Endothelial cell (in vitro differentiated cells): Measurements from ENCODE around the gene KCNN3. TPM values are rescaled to one million over a fixed set of nuclear protein-coding genes. Genes with fewer than 3 reads are reported as not detected.

Experiments
- DNase-seq: peaks from one replicate; pipeline ENCODE4 v3.0.0; 2021; ENCODE audit warnings: low spot score
- H3K27ac Mint-ChIP-seq: one replicate; pipeline ENCODE4 v1.8.0; 2021; ENCODE audit warnings: mixed read lengths, inconsistent platforms; ENCODE audit not compliant: unreplicated experiment
- H3K27me3 Mint-ChIP-seq: one replicate; pipeline ENCODE4 v1.8.0; 2021; ENCODE audit warnings: mild to moderate bottlenecking, moderate library complexity, mixed read lengths, inconsistent platforms; ENCODE audit not compliant: unreplicated experiment
- H3K36me3 Mint-ChIP-seq: one replicate; pipeline ENCODE4 v1.8.0; 2021; ENCODE audit warnings: mild to moderate bottlenecking, low read depth, mixed read lengths, inconsistent platforms; ENCODE audit not compliant: unreplicated experiment
- H3K4me1 Mint-ChIP-seq: one replicate; pipeline ENCODE4 v1.8.0; 2021; ENCODE audit warnings: mild to moderate bottlenecking, mixed read lengths, inconsistent platforms; ENCODE audit not compliant: unreplicated experiment
- H3K4me3 Mint-ChIP-seq: one replicate; pipeline ENCODE4 v1.8.0; 2021; ENCODE audit warnings: mild to moderate bottlenecking, mixed read lengths, inconsistent platforms; ENCODE audit not compliant: unreplicated experiment
- H3K9me3 Mint-ChIP-seq: one replicate; pipeline ENCODE4 v1.8.0; 2021; ENCODE audit warnings: mixed read lengths, inconsistent platforms; ENCODE audit not compliant: unreplicated experiment
- total RNA-seq: library from RNA; stranded (reverse); fragmentation: NEBNext Ultra II Directional; extraction: Animal tissue kit (Norgen Biotek cat#: 25700); gene quantifications from one replicate; pipeline ENCODE4 v1.2.1, GENCODE V29; 2021; ENCODE audit not compliant: unreplicated experiment
- TF ChIP-seq, protein P1 (sequence below): fragments of 200-600 bp; sonication (generic); IDR thresholded peaks from one replicate; pipeline ENCODE4 v1.5.0; 2021; ENCODE audit warnings: antibody characterized with exemption; ENCODE audit not compliant: unreplicated experiment

KCNN3 gene
- total RNA-seq, 1 donor from 2014 or later: 17.3 TPM

GRCh38 chr1:154860156-154860870 lies 9.8 kb downstream of the KCNN3 start:
- Mint-ChIP-seq H3K27ac (no peak overlapping the region), H3K27me3 (peaks cover 12% of the 10 kb centered on the region), H3K36me3 (no peaks in the 10 kb centered on the region), H3K4me3 (peak overlapping the region; percentile 24), H3K4me1 (peaks cover 43% of the 10 kb centered on the region), H3K9me3 (no peaks in the 10 kb centered on the region)
- no peak for DNase-seq
- TF ChIP-seq, protein P1, sequence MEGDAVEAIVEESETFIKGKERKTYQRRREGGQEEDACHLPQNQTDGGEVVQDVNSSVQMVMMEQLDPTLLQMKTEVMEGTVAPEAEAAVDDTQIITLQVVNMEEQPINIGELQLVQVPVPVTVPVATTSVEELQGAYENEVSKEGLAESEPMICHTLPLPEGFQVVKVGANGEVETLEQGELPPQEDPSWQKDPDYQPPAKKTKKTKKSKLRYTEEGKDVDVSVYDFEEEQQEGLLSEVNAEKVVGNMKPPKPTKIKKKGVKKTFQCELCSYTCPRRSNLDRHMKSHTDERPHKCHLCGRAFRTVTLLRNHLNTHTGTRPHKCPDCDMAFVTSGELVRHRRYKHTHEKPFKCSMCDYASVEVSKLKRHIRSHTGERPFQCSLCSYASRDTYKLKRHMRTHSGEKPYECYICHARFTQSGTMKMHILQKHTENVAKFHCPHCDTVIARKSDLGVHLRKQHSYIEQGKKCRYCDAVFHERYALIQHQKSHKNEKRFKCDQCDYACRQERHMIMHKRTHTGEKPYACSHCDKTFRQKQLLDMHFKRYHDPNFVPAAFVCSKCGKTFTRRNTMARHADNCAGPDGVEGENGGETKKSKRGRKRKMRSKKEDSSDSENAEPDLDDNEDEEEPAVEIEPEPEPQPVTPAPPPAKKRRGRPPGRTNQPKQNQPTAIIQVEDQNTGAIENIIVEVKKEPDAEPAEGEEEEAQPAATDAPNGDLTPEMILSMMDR: no peak

GRCh38 chr1:154859786-154860155 lies 10.3 kb downstream of the KCNN3 start:
- TF ChIP-seq, protein P1: no peak
- peaks cover 12% of the 10 kb centered on the region for H3K27me3 Mint-ChIP-seq
- H3K27ac Mint-ChIP-seq: no peak overlapping the region
- H3K36me3 Mint-ChIP-seq: no peaks in the 10 kb centered on the region
- DNase-seq: no peak
- no peak overlapping the region for H3K4me3 Mint-ChIP-seq
- peaks cover 41% of the 10 kb centered on the region for H3K4me1 Mint-ChIP-seq
- no peaks in the 10 kb centered on the region for H3K9me3 Mint-ChIP-seq

GRCh38 chr1:154859151-154859785 lies 10.8 kb downstream of the KCNN3 start:
- TF ChIP-seq, protein P1: no peak
- Mint-ChIP-seq H3K27ac (no peak overlapping the region), H3K27me3 (peaks cover 12% of the 10 kb centered on the region), H3K4me1 (peaks cover 37% of the 10 kb centered on the region), H3K36me3 (no peaks in the 10 kb centered on the region), H3K4me3 (no peak overlapping the region), H3K9me3 (no peaks in the 10 kb centered on the region)
- no peak for DNase-seq

GRCh38 chr1:154857441-154858215 lies 12.5 kb downstream of the KCNN3 start:
- no peak overlapping the region for H3K4me3 Mint-ChIP-seq
- H3K4me1 Mint-ChIP-seq: peaks cover 23% of the 10 kb centered on the region
- H3K9me3 Mint-ChIP-seq: no peaks in the 10 kb centered on the region
- DNase-seq: no peak
- peaks cover 7% of the 10 kb centered on the region for H3K27me3 Mint-ChIP-seq
- H3K27ac Mint-ChIP-seq: no peak overlapping the region
- no peaks in the 10 kb centered on the region for H3K36me3 Mint-ChIP-seq
- TF ChIP-seq, protein P1: no peak

GRCh38 chr1:154857022-154857421 lies 13.1 kb downstream of the KCNN3 start:
- DNase-seq: no peak
- Mint-ChIP-seq H3K9me3 (no peaks in the 10 kb centered on the region), H3K27me3 (peaks cover 3% of the 10 kb centered on the region), H3K4me3 (no peak overlapping the region), H3K4me1 (peaks cover 21% of the 10 kb centered on the region), H3K27ac (no peak overlapping the region), H3K36me3 (no peaks in the 10 kb centered on the region)
- TF ChIP-seq, protein P1: no peak
